SK-N-SH treated with all-trans-retinoic acid at 6 μM for 48 hours (cell line): ENCODE data around the gene POTEF.
"Not testable (repeated sequence)": the region's sequence is repeated elsewhere in the genome, so short reads cannot be mapped to it uniquely, and the experiment has no call there.

Experiments used
- ATAC-seq: fragments of 200-7000 bp; cut with Tn5 transposase; 3 replicates; pipeline ENCODE4 v1.9.1; 2020; ENCODE audit warnings: mild to moderate bottlenecking, moderate library complexity

POTEF gene

DNA sequence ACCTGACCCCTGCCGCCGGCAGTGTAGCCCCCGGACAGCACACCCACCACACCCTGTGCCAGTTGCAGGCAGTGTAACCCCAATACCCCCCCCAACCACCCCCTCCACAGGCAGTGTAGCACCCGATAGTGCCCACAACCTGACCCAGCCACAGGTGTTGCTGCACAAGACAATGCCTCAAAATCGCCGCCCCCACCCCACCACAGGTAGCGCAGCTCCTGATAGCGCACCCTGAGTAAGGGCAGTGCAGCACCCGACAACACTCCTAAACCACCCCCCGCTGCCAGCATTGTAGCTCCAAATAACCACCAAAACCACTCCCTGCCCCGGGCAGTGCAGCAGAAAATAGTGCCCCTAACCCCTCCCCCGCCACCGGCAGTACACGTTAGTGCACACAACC is 558 bp downstream of the POTEF start:
- ATAC-seq: not testable (repeated sequence)

DNA sequence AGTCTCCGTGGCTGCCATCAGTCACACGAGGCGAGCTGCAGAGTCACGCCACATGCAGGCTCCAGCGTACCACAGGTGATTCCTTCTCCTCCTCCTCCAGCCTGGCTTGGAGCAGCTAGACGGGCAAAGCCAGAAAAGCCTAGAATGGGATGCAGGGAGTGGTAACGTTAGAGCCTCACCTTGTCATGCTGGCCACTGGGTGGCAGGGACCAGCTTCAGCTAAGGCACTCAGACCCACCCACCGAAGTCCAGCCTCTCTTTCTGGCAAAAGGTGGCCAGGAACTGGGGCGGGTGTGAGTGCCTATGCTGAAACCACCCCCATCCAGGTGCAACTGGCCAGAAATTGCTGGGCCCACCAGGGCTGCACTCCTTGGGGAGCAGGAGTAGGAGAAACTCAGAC is 1.3 kb downstream of the POTEF start:
- ATAC-seq: not testable (repeated sequence)

DNA sequence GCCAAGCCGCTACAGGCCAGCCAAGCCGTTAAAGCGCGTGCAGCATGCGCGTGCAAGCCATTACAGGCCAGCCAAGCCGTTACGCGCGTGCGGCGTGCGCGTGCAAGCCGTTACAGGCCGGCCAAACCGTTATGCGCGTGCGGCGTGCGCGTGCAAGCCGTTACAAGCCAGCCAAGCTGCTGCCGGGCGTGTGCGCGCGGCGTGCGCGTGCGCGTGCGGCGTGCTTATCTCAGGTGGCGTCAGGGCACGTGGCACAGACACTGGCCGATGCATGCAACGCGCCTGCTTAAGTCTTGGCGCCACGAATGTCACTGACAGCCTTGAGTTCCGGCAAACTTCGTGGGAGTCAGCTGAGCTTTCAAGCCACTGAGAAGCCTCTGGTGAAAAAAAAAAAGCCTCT is 8.1 kb downstream of the POTEF start:
- not testable (repeated sequence) for ATAC-seq

DNA sequence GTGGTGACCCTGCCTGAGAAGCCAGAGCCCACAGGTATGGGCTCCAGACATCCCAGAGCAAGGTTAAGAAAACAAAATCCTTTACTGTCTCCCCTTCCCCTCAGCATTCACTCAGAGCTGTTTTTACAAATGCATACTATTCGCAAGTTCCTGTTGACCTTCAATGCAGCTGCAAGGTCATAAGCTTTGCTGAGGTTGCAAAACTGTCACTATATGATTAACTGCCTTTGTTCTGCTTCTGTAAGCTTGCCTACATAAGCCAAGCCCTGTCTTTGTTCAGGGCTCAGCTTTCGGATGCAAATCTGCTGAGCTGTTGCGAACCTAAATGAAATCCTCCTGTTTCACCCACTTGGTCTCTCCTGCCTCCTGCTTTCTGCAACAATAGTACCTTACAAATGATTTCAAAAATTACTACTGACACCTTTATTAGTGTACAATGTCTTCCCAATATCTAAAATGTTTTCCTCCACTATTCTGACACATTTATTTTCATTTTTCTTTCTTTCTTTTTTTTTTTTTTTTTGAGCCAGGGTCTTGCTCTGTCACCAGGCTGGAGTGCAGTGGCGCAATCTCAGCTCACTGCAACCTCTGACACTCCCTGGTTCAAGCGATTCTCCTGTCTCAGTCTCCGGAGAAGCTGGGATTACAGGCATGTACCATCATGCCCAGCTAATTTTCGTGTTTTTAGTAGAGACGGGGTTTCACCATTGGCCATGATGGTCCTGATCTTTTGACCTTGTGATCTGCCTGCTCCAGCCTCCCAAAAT is 26.2 kb downstream of the POTEF start:
- ATAC-seq: not testable (repeated sequence)

DNA sequence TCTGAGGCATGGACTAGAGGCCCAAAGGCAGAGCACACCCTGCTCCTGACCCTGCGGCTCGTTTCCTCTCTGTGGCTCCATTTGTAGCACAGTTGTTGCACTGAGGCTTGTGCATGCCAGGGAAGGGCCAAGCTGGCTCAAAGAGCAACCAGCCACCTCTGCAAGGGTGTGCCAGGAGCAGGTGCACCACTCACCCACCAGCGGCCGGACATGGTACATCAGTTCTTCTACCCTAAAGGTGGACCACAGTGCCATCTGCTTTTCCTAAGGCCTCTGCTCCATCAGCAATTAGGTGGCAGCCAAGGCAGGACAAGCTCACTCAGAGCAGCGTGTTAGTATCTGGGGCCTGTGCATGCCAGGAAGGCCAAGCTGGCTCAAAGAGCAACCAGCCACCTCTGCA is 66.4 kb downstream of the POTEF start:
- ATAC-seq: not testable (repeated sequence)

DNA sequence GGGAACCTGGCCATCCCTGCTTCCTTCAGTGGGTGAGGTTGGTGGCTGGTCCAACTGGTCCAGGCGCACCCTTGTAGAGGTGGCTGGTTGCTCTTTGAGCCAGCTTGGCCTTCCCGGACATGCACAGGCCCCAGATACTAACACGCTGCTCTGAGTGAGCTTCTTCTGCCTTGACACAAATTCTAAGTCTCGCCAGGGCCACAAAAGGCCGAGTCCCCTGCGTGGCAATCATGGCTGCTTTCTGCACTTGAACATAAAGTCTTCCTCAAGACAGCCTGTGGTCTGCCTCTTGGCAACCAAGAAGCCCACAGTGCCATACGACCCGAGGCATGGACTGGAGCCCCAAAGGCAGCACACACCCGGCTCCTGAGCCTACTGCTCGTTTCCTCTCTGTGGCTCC is 69.0 kb downstream of the POTEF start:
- not testable (repeated sequence) for ATAC-seq

DNA sequence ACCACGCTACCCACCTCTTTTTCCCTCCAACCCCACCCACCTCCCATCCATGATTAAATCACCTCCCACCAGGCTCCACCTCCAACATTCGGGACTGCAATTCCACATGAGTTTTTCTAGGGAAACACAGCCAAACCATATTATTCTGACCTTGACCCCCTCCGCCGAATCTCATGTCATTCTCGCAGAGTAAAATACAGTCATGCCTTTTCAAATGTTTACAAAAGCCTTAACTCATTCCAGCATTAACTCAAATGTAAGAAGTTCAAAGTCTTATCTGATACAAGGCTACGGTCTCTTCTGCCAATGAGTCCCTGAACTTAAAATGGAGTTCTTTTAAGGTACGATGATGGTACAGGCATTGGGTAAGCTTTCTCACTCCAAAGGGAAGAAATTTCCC is 72.7 kb downstream of the POTEF start:
- not testable (repeated sequence) for ATAC-seq

DNA sequence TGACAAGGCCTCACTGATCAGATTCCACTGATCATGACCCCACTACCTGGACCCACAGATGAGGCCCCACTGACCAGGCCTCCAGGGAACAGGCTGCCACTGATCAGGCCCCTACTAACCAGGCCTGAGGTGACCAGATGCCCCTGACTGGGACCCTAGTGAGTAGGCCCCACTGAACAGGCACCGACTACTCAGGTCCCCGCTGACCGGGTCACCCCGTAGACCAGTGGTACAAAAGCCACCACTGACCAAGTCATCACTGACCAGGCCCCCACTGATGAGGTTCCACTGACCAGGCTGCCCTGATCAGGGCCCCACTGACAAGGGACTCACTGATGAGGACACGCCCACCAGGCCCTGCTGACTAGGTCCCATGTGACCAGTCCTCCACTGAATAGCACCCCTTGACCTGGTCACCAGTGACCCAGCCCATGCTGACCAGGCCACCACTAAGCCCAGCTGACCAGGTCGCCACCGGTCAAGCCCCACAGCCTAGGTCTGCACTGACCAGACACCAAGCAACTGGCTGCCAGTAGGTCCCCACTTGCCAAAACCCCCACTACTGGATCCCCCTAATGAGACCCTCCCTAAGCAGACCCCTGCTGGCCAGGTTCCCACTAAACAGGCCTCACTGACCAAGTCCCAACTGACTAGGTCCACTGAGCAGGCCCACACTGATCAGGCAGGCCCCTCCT is 75.7 kb downstream of the POTEF start:
- not testable (repeated sequence) for ATAC-seq

DNA sequence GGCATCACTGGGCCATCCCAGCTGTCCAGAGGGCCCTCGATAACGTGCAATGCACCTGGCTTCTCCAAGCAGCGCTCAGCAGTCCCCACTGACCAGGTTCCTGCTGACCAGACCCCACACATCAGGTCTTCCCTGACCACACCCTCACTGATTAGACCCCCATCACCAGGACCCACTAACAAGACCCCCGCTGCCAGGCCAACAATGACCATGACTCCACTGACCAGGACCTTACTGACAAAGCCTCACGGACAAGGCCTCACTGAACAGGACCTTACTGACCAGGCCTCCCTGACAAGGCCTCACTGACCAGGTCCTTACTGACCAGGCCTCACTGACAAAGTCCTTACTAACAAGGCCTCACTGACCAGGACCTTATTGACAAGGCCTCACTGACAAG is 76.6 kb downstream of the POTEF start:
- not testable (repeated sequence) for ATAC-seq

DNA sequence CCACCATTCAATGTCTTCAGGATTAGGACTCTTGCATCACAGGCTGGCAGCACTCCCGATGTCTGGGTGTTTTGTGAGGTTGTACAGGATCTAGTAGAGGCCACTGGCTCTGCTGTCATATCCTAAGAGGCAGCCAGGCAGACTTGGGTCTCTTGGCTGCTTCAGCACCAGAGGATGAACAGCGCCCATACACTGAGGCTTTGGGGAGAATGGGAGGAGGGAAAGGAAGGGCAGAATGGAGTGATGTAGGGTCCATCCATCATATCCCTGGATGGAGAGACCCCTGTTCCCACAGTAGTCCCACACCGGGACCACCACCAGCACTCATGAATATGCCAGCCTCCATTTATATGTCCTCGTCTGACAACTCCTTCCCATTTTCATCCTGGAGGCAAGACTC is 80.6 kb downstream of the POTEF start:
- not testable (repeated sequence) for ATAC-seq

DNA sequence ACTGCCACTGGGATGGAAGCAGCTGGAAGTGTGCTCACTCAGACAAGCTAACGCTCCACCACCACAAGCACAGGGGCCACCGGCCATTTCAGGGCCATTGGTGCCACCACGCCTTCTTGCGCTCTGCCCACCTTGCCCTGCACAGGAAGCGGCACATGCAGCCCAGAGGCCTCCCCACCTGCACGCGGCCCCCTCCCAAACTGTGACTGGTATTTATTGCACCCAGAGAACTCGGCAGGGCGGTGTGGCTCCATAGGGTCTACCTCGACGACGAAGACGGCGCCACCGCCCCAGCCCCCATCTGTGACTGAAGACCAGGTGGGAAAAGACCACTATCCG is 90.8 kb downstream of the POTEF start:
- not testable (repeated sequence) for ATAC-seq

DNA sequence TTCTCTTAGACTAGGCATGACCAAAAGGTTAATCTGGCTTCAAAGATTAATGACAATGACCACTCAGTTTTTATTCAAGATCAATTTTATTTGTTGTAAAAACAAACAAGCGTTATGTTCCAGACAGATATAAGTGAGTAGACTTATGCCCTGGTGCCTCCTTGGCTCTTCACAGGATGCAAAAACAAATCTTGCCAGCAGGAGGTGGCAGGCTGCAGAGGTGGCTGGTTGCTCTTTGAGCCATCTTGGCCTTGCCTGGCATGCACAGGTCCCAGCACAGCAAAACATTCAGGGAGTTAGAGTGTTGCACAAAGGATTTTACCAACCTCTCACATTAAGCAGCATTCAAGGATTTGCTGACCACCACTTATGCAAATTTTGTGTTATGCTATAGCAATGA is 103.1 kb downstream of the POTEF start:
- ATAC-seq: not testable (repeated sequence)
